ENCODE data around the gene GTF3C5.

Gene GTF3C5

GRCh38 chr9:133063159-133063499 lies 32.3 kb downstream of the GTF3C5 start:
- DNase-seq (ENCODE audit: low read depth, low spot score) = no peak
- no peak overlapping the region for H3K4me3 ChIP-seq (ENCODE audit: low read depth, low read length)
- ChIA-PET POLR2A (interaction anchor here (0.7 to 1.0 kb wide), 2 partner anchors 10 to 394 kb away, joined by 3 to 4 read pairs; no protein-coding TSS in a partner anchor), CTCF (no interaction called here)
- no peak for TF ChIP-seq CTCF (IDR thresholded peaks at IDR 0.05; ENCODE audit: insufficient read depth, low read length, missing control alignments)

GRCh38 chr9:133063500-133064231 lies 32.9 kb downstream of the GTF3C5 start:
- POLR2A ChIA-PET = interaction anchor here (0.7 to 1.0 kb wide), 2 partner anchors 10 to 395 kb away, joined by 3 to 4 read pairs; no protein-coding TSS in a partner anchor
- CTCF ChIA-PET = interaction anchor here (0.8 to 1.2 kb wide), 2 partner anchors 80 to 84 kb away, joined by 4 to 5 read pairs; no protein-coding TSS in a partner anchor
- TF ChIP-seq CTCF (IDR thresholded peaks at IDR 0.05; ENCODE audit: insufficient read depth, low read length, missing control alignments) = no peak
- H3K4me3 ChIP-seq (ENCODE audit: low read depth, low read length) = no peak overlapping the region
- no peak for DNase-seq (ENCODE audit: low read depth, low spot score)

GRCh38 chr9:133064241-133065069 lies 33.7 kb downstream of the GTF3C5 start:
- ChIA-PET POLR2A (interaction anchor here (1.0 kb wide), 1 partner anchor 11 kb away, joined by 4 read pairs; no protein-coding TSS in a partner anchor), CTCF (interaction anchor here (0.8 to 1.2 kb wide), 2 partner anchors 79 to 83 kb away, joined by 4 to 5 read pairs; no protein-coding TSS in a partner anchor)
- H3K4me3 ChIP-seq (ENCODE audit: low read depth, low read length) = no peak overlapping the region
- no peak for DNase-seq (ENCODE audit: low read depth, low spot score)
- no peak for TF ChIP-seq CTCF (IDR thresholded peaks at IDR 0.05; ENCODE audit: insufficient read depth, low read length, missing control alignments)

- no peak for TF ChIP-seq CTCF (IDR thresholded peaks at IDR 0.05; ENCODE audit: insufficient read depth, low read length, missing control alignments)
- no peak for DNase-seq (ENCODE audit: low read depth, low spot score)
- CTCF ChIA-PET = no interaction called here
- no peak overlapping the region for H3K4me3 ChIP-seq (ENCODE audit: low read depth, low read length)
- POLR2A ChIA-PET = no interaction called here
These were observed 34.2 kb downstream of the GTF3C5 start for GRCh38 chr9:133065070-133065388.

- POLR2A ChIA-PET = no interaction called here
- H3K4me3 ChIP-seq (ENCODE audit: low read depth, low read length) = no peak overlapping the region
- DNase-seq (ENCODE audit: low read depth, low spot score) = no peak
- TF ChIP-seq CTCF (IDR thresholded peaks at IDR 0.05; ENCODE audit: insufficient read depth, low read length, missing control alignments) = no peak
- CTCF ChIA-PET = interaction anchor here (1.0 to 1.9 kb wide), 3 partner anchors 45 to 81 kb away, joined by 3 to 6 read pairs (median 5); no protein-coding TSS in a partner anchor
These were observed 35.6 kb downstream of the GTF3C5 start for GRCh38 chr9:133066181-133066983.

All from AG04449 (cell line).